EH (cell line): ENCODE measurements around the gene PPP6R2.

Experiments used
- DNase-seq: peaks from one replicate; pipeline ENCODE4 v3.0.0-alpha.2; 2015; ENCODE audit warnings: low read depth

The PPP6R2 gene

DNA sequence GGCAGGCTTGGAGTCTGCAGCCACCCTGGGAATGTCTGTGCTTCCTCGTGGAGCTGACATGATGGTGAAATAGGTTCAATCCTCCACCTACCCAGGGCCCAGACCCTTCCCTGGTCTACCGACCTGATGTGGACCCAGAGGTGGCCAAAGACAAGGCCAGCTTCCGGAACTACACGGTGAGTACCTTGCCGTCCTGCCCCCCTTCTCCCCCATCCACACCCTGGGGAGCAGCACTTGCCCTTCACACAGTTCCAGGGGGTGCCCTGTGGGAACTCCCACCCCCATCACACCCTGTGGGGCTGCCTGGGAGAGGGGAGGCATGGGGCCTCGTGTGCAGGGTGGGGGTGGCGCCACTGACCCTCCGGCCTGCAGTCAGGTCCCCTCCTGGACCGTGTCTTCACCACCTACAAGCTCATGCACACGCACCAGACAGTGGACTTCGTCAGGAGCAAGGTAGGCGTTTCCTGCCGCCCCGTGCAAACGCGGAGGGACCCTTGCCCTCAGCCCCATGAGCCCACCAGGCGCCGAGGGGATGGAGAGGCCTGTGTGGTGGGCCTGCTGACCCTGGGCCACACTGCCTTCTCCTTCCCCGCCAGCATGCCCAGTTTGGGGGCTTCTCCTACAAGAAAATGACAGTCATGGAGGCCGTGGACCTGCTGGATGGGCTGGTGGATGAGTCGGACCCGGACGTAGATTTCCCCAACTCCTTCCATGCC is 144.3 kb downstream of the PPP6R2 start:
- DNase-seq: no peak

DNA sequence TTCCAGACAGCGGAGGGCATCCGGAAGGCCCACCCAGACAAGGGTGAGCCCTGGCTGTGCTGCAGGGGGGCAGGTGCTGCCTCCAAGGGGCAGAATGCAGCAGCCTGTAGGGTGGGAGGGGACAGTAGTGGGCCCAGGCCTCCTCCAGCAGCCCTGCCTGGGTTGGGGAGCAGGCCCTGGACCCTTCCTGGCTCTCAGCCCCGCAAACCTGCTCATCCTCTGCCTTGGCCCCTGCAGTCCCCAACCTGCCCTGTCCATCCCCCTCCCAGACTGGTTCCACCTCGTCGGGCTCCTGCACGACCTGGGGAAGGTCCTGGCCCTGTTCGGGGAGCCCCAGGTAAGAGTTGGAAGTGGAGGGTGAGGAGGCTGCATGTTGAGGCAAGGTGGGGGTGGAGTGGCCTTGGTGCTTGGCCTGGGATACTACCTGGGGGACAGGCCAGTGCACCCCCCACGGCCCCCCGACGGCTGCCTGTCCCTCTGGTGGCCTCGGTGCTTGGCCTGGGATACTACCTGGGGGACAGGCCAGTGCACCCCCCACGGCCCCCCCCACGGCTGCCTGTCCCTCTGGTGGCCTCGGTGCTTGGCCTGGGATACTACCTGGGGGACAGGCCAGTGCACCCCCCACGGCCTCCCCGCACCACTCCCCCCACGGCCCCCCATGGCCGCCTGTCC is 145.0 kb downstream of the PPP6R2 start:
- no peak for DNase-seq

DNA sequence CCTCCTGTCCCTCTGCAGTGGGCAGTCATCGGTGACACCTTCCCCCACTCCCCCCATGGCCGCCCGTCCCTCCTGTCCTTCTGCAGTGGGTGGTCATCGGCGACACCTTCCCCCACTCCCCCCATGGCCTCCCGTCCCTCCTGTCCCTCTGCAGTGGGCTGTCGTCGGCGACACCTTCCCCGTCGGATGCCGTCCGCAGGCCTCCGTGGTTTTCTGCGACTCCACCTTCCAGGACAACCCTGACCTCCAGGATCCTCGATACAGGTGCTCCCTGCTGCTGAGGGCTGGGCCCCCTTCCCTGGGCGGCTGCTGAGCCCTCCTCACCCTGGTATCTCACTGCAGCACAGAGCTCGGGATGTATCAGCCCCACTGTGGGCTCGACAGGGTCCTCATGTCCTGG is 145.8 kb downstream of the PPP6R2 start:
- no peak for DNase-seq

DNA sequence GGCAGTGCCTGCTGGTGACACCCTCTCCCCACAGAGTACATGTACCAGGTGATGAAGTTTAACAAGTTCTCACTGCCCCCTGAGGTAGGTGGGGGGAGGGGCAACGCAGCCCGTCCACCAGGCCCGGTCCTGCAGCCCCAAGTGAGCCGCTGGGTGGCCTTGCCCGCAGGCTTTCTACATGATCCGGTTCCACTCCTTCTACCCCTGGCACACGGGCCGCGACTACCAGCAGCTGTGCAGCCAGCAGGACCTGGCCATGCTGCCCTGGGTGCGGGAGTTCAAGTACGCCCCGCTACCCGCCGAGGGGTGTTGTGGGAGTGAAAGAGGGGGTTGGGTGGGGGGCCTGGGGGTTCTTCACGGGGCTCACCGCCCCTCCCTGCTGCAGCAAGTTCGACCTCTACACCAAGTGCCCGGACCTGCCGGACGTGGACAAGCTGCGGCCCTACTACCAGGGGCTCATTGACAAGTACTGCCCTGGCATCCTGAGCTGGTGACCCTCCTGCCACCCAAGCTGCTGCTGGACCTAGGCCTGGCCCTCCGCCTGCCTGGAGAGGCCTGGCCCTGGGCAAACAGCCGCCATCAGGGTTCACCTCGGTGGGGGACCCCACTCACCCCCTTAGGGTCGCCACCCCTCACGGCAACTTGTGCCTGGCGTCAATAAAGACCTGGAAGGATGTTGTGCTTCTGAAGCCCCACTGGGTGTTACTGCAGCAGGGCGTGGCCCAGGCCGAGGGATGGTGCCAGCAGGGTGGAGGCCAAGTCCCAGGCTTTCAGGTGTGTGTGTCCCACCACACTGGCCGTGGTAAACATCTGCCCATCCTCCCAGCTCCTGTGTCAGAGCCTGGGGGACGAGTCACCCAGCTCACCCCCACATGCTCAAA is 146.5 kb downstream of the PPP6R2 start:
- DNase-seq: no peak

DNA sequence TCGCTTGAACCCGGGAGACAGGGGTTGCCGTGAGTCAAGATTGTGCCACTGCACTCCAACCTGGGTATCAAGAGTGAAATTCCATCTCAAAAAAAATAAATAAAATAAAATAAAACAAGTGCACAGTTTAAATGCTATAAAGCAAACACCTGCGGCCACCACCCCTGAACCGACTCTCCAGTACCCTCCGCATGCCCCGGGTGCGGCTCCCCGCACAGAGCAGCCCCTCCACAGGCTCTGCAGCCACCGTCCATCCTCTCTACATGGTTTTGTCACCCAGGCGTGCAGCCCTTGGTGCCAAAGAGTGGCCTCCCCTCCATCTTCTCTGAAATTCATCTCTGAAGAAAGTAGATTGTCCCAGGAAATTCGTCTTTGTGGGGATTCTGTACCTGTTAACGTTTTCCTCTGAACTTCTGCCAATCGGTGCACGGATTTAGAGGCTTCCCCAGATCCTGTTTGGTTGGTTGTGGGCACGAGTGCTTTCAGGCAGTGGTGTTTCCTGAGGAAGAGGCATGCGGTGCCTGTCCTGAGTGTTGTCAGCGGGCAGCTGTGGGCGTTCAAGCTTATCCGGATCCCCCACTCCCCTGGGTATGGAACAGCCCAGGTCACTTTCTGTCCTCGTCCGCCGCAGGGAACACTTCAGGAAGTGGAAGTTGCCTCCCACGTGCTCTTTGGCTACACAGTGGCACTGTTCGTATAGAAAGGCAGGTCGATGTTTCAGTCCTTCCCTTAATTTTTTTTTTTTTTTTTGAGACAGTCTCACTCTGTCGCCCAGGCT is 147.6 kb downstream of the PPP6R2 start:
- no peak for DNase-seq
